GM12864 (cell line): ENCODE measurements around the gene TRIO.

Source experiments
- DNase-seq: peaks from one replicate; pipeline ENCODE4 v3.0.0-alpha.2; 2011; ENCODE audit warnings: low read depth
- H3K4me3 ChIP-seq: 2 replicates; pipeline ENCODE4 v1.5.1; 2011; ENCODE audit warnings: mild to moderate bottlenecking, low read depth, low read length, control low read depth
- TF ChIP-seq, protein P1 (sequence below): IDR thresholded peaks from 2 replicates; pipeline ENCODE4 v1.5.1; 2011; ENCODE audit warnings: low read depth, mild to moderate bottlenecking, moderate library complexity, low read length, control low read depth, inconsistent platforms; ENCODE audit errors: missing control alignments

TRIO gene

GRCh38 chr5:14442536-14442935, 299.4 kb downstream of the TRIO start:
- TF ChIP-seq, protein P1, sequence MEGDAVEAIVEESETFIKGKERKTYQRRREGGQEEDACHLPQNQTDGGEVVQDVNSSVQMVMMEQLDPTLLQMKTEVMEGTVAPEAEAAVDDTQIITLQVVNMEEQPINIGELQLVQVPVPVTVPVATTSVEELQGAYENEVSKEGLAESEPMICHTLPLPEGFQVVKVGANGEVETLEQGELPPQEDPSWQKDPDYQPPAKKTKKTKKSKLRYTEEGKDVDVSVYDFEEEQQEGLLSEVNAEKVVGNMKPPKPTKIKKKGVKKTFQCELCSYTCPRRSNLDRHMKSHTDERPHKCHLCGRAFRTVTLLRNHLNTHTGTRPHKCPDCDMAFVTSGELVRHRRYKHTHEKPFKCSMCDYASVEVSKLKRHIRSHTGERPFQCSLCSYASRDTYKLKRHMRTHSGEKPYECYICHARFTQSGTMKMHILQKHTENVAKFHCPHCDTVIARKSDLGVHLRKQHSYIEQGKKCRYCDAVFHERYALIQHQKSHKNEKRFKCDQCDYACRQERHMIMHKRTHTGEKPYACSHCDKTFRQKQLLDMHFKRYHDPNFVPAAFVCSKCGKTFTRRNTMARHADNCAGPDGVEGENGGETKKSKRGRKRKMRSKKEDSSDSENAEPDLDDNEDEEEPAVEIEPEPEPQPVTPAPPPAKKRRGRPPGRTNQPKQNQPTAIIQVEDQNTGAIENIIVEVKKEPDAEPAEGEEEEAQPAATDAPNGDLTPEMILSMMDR, result no peak

GRCh38 chr5:14443671-14444093, 300.5 kb downstream of the TRIO start:
- H3K4me3 ChIP-seq, result no peak overlapping the region
- no peak for DNase-seq
- TF ChIP-seq, protein P1, result no peak

More at GRCh38 chr5:14442536-14442935, 299.4 kb downstream of the TRIO start:
- no peak overlapping the region for H3K4me3 ChIP-seq
- no peak for DNase-seq

GRCh38 chr5:14444161-14444560, 301.0 kb downstream of the TRIO start:
- TF ChIP-seq, protein P1, result no peak
- H3K4me3 ChIP-seq, result no peak overlapping the region
- DNase-seq, result no peak

GRCh38 chr5:14445013-14445412, 301.9 kb downstream of the TRIO start:
- no peak overlapping the region for H3K4me3 ChIP-seq
- DNase-seq, result no peak

GRCh38 chr5:14445576-14446290, 302.6 kb downstream of the TRIO start:
- no peak for DNase-seq
- no peak overlapping the region for H3K4me3 ChIP-seq
- TF ChIP-seq, protein P1, result no peak

More at GRCh38 chr5:14445013-14445412, 301.9 kb downstream of the TRIO start:
- TF ChIP-seq, protein P1, result no peak

- no peak for DNase-seq
- H3K4me3 ChIP-seq, result no peak overlapping the region; the same call in 1 of the 2 replicates
- TF ChIP-seq, protein P1, result no peak
Observed at GRCh38 chr5:14447958-14448911, 305.1 kb downstream of the TRIO start.
